Endothelial cell of umbilical vein (primary cell): ENCODE data around the gene EBLN1. TPM values are rescaled to one million over a fixed set of nuclear protein-coding genes. Genes with fewer than 3 reads are reported as not detected.

Experiments used
- BruUV-seq: library from RNA; stranded (reverse); fragments of 400-500 nt; replicated peaks from 2 replicates; lab custom pipeline; 2021; lab: Mats Ljungman, UMichigan
- CTCF ChIA-PET: fragments of 300-600, 350-600 bp; sonication (Branson Sonifier 250); formaldehyde crosslinking; loops from one replicate; lab custom pipeline; 2021; ENCODE audit warnings: antibody characterized with exemption, inconsistent platforms; lab: Charles Lee
- POLR2A ChIA-PET: fragments of 300-600, 350-600 bp; sonication (Branson Sonifier 250); formaldehyde crosslinking; loops from one replicate; lab custom pipeline; 2021; ENCODE audit warnings: antibody characterized with exemption, inconsistent platforms; lab: Charles Lee
- DNase-seq: peaks from one replicate; pipeline ENCODE4 v3.0.0-alpha.2; 2011; ENCODE audit warnings: low read depth, low spot score
- FAIRE-seq: peaks from 2 replicates; lab custom pipeline; 2011; peaks lifted over from hg19 to GRCh38; lab: Jason Lieb, UNC
- H2AFZ ChIP-seq: 2 replicates; pipeline ENCODE4 v1.6.0; 2012; ENCODE audit warnings: low read depth, low read length, control low read depth, inconsistent platforms
- H3K27ac ChIP-seq: 2 replicates; pipeline ENCODE4 v1.5.1; 2011; ENCODE audit warnings: low read depth, mild to moderate bottlenecking, control low read depth, low read length, moderate library complexity; ENCODE audit not compliant: insufficient read depth
- H3K27me3 ChIP-seq, 2 experiments: 2 replicates each; pipeline versions ENCODE4 v1.6.0 to v1.6.1; 2011; ENCODE audit warnings: low read length in 2 of 2, mixed read lengths in 1 of 2; ENCODE audit not compliant: control insufficient read depth in 2 of 2, insufficient read depth in 2 of 2
- H3K36me3 ChIP-seq, 2 experiments: 2 replicates in 1 of 2; 3 replicates in 1 of 2; pipeline ENCODE4 v1.5.1; 2011; ENCODE audit warnings: low read length in 2 of 2, mild to moderate bottlenecking in 1 of 2, moderate library complexity in 1 of 2; ENCODE audit not compliant: control insufficient read depth in 2 of 2, insufficient read depth in 2 of 2; ENCODE audit errors: extremely low read depth in 1 of 2
- H3K4me1 ChIP-seq: 3 replicates; pipeline ENCODE4 v1.5.1; 2011; ENCODE audit warnings: mild to moderate bottlenecking, low read length; ENCODE audit not compliant: control insufficient read depth, insufficient read depth; ENCODE audit errors: extremely low read depth
- H3K4me2 ChIP-seq: 2 replicates; pipeline ENCODE4 v1.6.1; 2011; ENCODE audit warnings: low read length, control low read depth, mixed read lengths; ENCODE audit not compliant: insufficient read depth
- H3K4me3 ChIP-seq, 3 experiments: fragments of 200-600 bp in 1 of 3; sonication (generic), shearing (Covaris generic) in 1 of 3; replicated peaks in 1 of 3; 2 replicates each; pipeline ENCODE4 v1.5.1; 2011 to 2016; ENCODE audit warnings: control low read depth in 3 of 3, low read length in 3 of 3, mild to moderate bottlenecking in 2 of 3, inconsistent platforms in 1 of 3, low read depth in 1 of 3, moderate library complexity in 1 of 3; ENCODE audit not compliant: insufficient read depth in 1 of 3
- H3K79me2 ChIP-seq: 2 replicates; pipeline ENCODE4 v1.6.0; 2012; ENCODE audit warnings: low read length, inconsistent platforms; ENCODE audit not compliant: control insufficient read depth, insufficient read depth
- H3K9ac ChIP-seq: replicated peaks from 2 replicates; pipeline ENCODE3; 2011; ENCODE audit warnings: low read length, control low read depth; ENCODE audit not compliant: insufficient read depth; ENCODE audit errors: extremely low read depth
- H3K9me1 ChIP-seq: replicated peaks from 3 replicates; pipeline ENCODE4 v1.6.0; 2011; ENCODE audit warnings: mild to moderate bottlenecking, low read length; ENCODE audit not compliant: control insufficient read depth, insufficient read depth; ENCODE audit errors: extremely low read depth
- H3K9me3 ChIP-seq: replicated peaks from 2 replicates; pipeline ENCODE4 v1.5.1; 2012; ENCODE audit warnings: low read length, inconsistent platforms; ENCODE audit not compliant: control insufficient read depth, insufficient read depth
- H4K20me1 ChIP-seq: replicated peaks from 2 replicates; pipeline ENCODE3; 2011; ENCODE audit warnings: mild to moderate bottlenecking, low read length; ENCODE audit not compliant: control insufficient read depth, insufficient read depth; ENCODE audit errors: extremely low read depth
- CTCF ChIP-seq, 2 donors: IDR thresholded peaks; 1 replicate in 1 of 2; 2 replicates in 1 of 2; pipeline ENCODE4 v1.5.1; 2011; ENCODE audit warnings: low read length in 2 of 2, mild to moderate bottlenecking in 2 of 2, moderate library complexity in 2 of 2, control low read depth in 1 of 2, inconsistent platforms in 1 of 2, low read depth in 1 of 2; ENCODE audit not compliant: insufficient read depth in 1 of 2; ENCODE audit errors: extremely low read depth in 1 of 2
- EZH2 ChIP-seq: IDR thresholded peaks from 2 replicates; pipeline ENCODE4 v1.6.1; 2012; ENCODE audit warnings: borderline replicate concordance, low read depth, mild to moderate bottlenecking, moderate library complexity, low read length, inconsistent platforms; ENCODE audit not compliant: severe bottlenecking
- FOS ChIP-seq: IDR thresholded peaks from 2 replicates; pipeline ENCODE4 v1.6.1; 2011; ENCODE audit warnings: mild to moderate bottlenecking, low read length, moderate library complexity, borderline replicate concordance; ENCODE audit not compliant: insufficient read depth
- GATA2 ChIP-seq: IDR thresholded peaks from 2 replicates; pipeline ENCODE4 v1.7.0; 2011; ENCODE audit warnings: low read depth, mild to moderate bottlenecking, moderate library complexity, mixed read lengths, low read length; ENCODE audit not compliant: insufficient read length, insufficient read depth
- JUN ChIP-seq: IDR thresholded peaks from 2 replicates; pipeline ENCODE4 v1.6.1; 2011; ENCODE audit warnings: borderline replicate concordance, low read depth; ENCODE audit not compliant: insufficient read length, insufficient read depth
- MAX ChIP-seq: IDR thresholded peaks from 2 replicates; pipeline ENCODE4 v1.6.1; 2011; ENCODE audit not compliant: insufficient read depth, insufficient read length
- MYC ChIP-seq: IDR thresholded peaks from one replicate; pipeline ENCODE4 v1.6.1; 2011; ENCODE audit warnings: mild to moderate bottlenecking, low read depth, low read length
- POLR2A ChIP-seq: IDR thresholded peaks from 2 replicates; pipeline ENCODE4 v1.6.1; 2012; ENCODE audit warnings: low read depth, mild to moderate bottlenecking, control low read depth, low read length
- POLR2AphosphoS5 ChIP-seq: IDR thresholded peaks from 2 replicates; pipeline ENCODE4 v1.6.1; 2012; ENCODE audit warnings: low read depth, mild to moderate bottlenecking, control low read depth, low read length, moderate library complexity; ENCODE audit not compliant: insufficient read depth
- dilution Hi-C: fragments of 300-500 bp; cut with MboI; formaldehyde crosslinking; loops from one replicate; pipeline ENCODE4 v1.15.0; 2019; ENCODE audit warnings: low sequenced_read_pairs; ENCODE audit not compliant: extremely low pct_ligation_motif_present
- intact Hi-C: fragments of 100-400 bp; cut with micrococcal nuclease; formaldehyde crosslinking; loops from one replicate; pipeline ENCODE4 v1.10.0; 2022
- polyA plus RNA-seq, 4 experiments: library from polyadenylated mRNA; depleted of rRNA in 3 of 4; stranded (reverse) in 3 of 4; unstranded in 1 of 4; fragments of >200 nt; gene quantifications; 2 replicates each; pipeline versions ENCODE4 v1.2.1 to v1.2.3, GENCODE V29; 2011 to 2012; ENCODE audit warnings: missing spikeins in 1 of 4
- total RNA-seq: library from RNA; stranded (reverse); gene quantifications from 2 replicates; pipeline ENCODE4 v1.2.3, GENCODE V29; 2021

EBLN1 gene
- total and polyA plus RNA-seq, 2 donors (not counting 3 experiments of a cell fraction or from before 2014, with no cell fraction given) = not detected

- no peaks in the 10 kb centered on the region for H3K9me1 ChIP-seq
- CTCF ChIA-PET = interaction anchor here (0.7 kb wide), 1 partner anchor 67 kb away, joined by 3 read pairs; no protein-coding TSS in a partner anchor
- no peak overlapping the region for H3K4me2 ChIP-seq
- FAIRE-seq (no peak), DNase-seq (no peak)
- dilution Hi-C loops = no loop called here
- POLR2A ChIA-PET = no interaction called here
- BruUV-seq = no TSS peak
- no peaks in the 10 kb centered on the region for H3K27me3 ChIP-seq
- intact Hi-C loops = no loop called here
- H3K4me1 ChIP-seq = no peaks in the 10 kb centered on the region
- no peak for TF ChIP-seq MYC
- no peaks in the 10 kb centered on the region for H3K79me2 ChIP-seq
- no peak overlapping the region for H2AFZ ChIP-seq
- H3K4me3 ChIP-seq = no peak overlapping the region
- no peaks in the 10 kb centered on the region for H4K20me1 ChIP-seq
- H3K36me3 ChIP-seq = no peaks in the 10 kb centered on the region
- H3K27ac ChIP-seq = no peak overlapping the region
- H3K9ac ChIP-seq = no peak overlapping the region
- no peaks in the 10 kb centered on the region for H3K9me3 ChIP-seq
These were observed 46.7 kb downstream of the EBLN1 start for GRCh38 chr10:22171131-22171530.

DNA sequence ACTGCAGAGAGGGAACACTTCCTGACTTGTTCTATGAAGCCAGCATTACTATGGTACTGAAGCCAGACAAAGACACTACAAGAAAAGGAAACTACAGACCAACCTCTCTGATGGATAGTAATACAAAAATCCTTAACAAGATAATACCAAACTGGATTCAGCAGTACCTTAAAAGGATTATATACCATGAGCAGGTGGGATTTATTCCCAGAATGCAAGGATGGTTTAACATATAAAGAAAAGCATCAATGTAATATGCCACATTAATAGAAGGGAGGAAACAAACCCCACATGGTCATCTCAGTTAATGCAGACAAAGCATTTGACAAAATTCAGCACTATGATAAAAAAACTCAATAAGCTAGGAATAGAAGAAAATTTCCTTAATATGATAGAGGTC, 47.2 kb downstream of the EBLN1 start:
- Histone ChIP-seq H3K27me3 (no peaks in the 10 kb centered on the region), H4K20me1 (no peaks in the 10 kb centered on the region), H3K4me2 (no peak overlapping the region), H2AFZ (no peak overlapping the region), H3K4me3 (no peak overlapping the region), H3K4me1 (no peaks in the 10 kb centered on the region), H3K9me1 (no peaks in the 10 kb centered on the region), H3K36me3 (no peaks in the 10 kb centered on the region), H3K9me3 (no peaks in the 10 kb centered on the region), H3K9ac (no peak overlapping the region), H3K27ac (no peak overlapping the region), H3K79me2 (no peaks in the 10 kb centered on the region)
- DNase-seq (no peak), FAIRE-seq (no peak)
- BruUV-seq = no TSS peak
- POLR2A ChIA-PET = no interaction called here
- dilution Hi-C loops = no loop called here
- CTCF ChIA-PET = no interaction called here
- no peak for TF ChIP-seq EZH2
- no peak for TF ChIP-seq FOS
- TF ChIP-seq MYC = no peak
- TF ChIP-seq POLR2AphosphoS5 = no peak
- TF ChIP-seq GATA2 = no peak
- no peak for TF ChIP-seq MAX
- TF ChIP-seq CTCF (IDR thresholded peaks at IDR 0.05; ENCODE audit: extremely low read depth in 1 of 2, insufficient read depth in 1 of 2, low read depth in 1 of 2, low read length in 2 of 2) = no peak
- no peak for TF ChIP-seq JUN
- TF ChIP-seq POLR2A = no peak
- intact Hi-C loops = no loop called here
